Retinal pigment epithelial cell (primary cell): ENCODE data around the gene OSBPL7.

Source experiments
- DNase-seq: peaks from one replicate; pipeline ENCODE4 v3.0.0-alpha.2; 2010; ENCODE audit warnings: low read depth
- H3K4me3 ChIP-seq: 2 replicates; pipeline ENCODE4 v1.5.1; 2011; ENCODE audit warnings: mild to moderate bottlenecking, low read length, control low read depth, moderate library complexity
- CTCF ChIP-seq: conservative IDR thresholded peaks from 2 replicates; pipeline ENCODE4 v1.5.1; 2011; ENCODE audit warnings: low read depth, low read length, control low read depth, inconsistent platforms

Gene OSBPL7

GRCh38 chr17:47841488-47842291 is 20.1 kb upstream of the OSBPL7 start:
- no peak for TF ChIP-seq CTCF
- H3K4me3 ChIP-seq: peak overlapping the region; percentile 93

GRCh38 chr17:47840742-47841487 is 19.3 kb upstream of the OSBPL7 start, which contains the start of gene SCRN2:
TSS of gene SCRN2 (minus strand) at chr17:47841273. CDS start at chr17:47840843, 430 bp downstream.
- peak within 1 kb of the TSS; percentile 93 for H3K4me3 ChIP-seq
- peak; percentile 24 for DNase-seq
- TF ChIP-seq CTCF: peak; percentile 91

More at GRCh38 chr17:47841488-47842291, 20.1 kb upstream of the OSBPL7 start:
- DNase-seq: no peak

- peak overlapping the region; percentile 93 for H3K4me3 ChIP-seq
- no peak for TF ChIP-seq CTCF
- DNase-seq: no peak
Observed at GRCh38 chr17:47840001-47840741, 18.6 kb upstream of the OSBPL7 start.

GRCh38 chr17:47839071-47839470 is 17.5 kb upstream of the OSBPL7 start:
- no peak for DNase-seq
- no peak overlapping the region for H3K4me3 ChIP-seq
- no peak for TF ChIP-seq CTCF

GRCh38 chr17:47838636-47839035 is 17.0 kb upstream of the OSBPL7 start:
- TF ChIP-seq CTCF: no peak
- H3K4me3 ChIP-seq: no peak overlapping the region

GRCh38 chr17:47837401-47838039 is 15.9 kb upstream of the OSBPL7 start:
- H3K4me3 ChIP-seq: no peak overlapping the region
- TF ChIP-seq CTCF: no peak
- no peak for DNase-seq

More at GRCh38 chr17:47838636-47839035, 17.0 kb upstream of the OSBPL7 start:
- DNase-seq: no peak
